ENCODE data around the gene USP5. TPM values are rescaled to one million over a fixed set of nuclear protein-coding genes. Genes with fewer than 3 reads are reported as not detected.

The USP5 gene
- total RNA-seq, 2 experiments from 2014 or later: 70.4 to 129 TPM

DNA sequence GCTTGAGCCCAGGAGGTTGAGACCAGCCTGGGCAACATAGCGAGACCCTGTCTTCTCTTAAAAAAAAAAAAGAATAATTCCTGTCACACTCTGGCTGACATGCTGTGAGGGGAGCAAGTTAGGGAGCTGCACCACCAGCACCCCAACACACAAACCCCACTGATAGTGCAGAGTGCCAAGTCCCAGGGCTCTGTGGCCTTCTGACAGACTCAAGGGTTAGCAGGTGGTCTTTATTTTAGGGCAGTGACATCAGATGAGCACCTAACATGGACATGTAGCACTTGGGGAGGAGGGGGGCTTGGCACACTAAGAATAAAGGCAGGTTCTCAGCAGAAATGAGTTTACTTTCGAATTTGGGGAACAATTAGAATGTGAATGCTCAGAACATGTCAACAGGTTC is 6.8 kb downstream of the USP5 start:
- intact Hi-C loops (cut with micrococcal nuclease; ENCODE audit: unreplicated experiment): no loop called here
- Histone ChIP-seq H3K4me3 (ENCODE audit: low read depth, low read length, poor library complexity, severe bottlenecking) (no peak overlapping the region), H3K9me3 (ENCODE audit: low read length) (no peaks in the 10 kb centered on the region), H3K4me1 (ENCODE audit: insufficient read depth, low read length, poor library complexity, severe bottlenecking) (peaks cover 4% of the 10 kb centered on the region), H3K4me2 (ENCODE audit: low read length) (no peak overlapping the region), H2AFZ (ENCODE audit: low read length) (no peak overlapping the region), H3K27ac (ENCODE audit: low read depth, low read length, poor library complexity, severe bottlenecking) (no peak overlapping the region), H3K79me2 (ENCODE audit: insufficient read depth, low read depth, low read length) (peaks cover 14% of the 10 kb centered on the region), H3K9me2 (ENCODE audit: insufficient read depth, low read length) (no peaks in the 10 kb centered on the region), H3K36me3 (ENCODE audit: insufficient read depth, low read length) (peaks cover 91% of the 10 kb centered on the region), H4K20me1 (ENCODE audit: insufficient read depth, low read length) (no peaks in the 10 kb centered on the region)
- no peak for TF ChIP-seq EZH2phosphoT487 (IDR thresholded peaks at IDR 0.05; ENCODE audit: borderline replicate concordance, low read depth, low read length)
- TF ChIP-seq, protein P1, sequence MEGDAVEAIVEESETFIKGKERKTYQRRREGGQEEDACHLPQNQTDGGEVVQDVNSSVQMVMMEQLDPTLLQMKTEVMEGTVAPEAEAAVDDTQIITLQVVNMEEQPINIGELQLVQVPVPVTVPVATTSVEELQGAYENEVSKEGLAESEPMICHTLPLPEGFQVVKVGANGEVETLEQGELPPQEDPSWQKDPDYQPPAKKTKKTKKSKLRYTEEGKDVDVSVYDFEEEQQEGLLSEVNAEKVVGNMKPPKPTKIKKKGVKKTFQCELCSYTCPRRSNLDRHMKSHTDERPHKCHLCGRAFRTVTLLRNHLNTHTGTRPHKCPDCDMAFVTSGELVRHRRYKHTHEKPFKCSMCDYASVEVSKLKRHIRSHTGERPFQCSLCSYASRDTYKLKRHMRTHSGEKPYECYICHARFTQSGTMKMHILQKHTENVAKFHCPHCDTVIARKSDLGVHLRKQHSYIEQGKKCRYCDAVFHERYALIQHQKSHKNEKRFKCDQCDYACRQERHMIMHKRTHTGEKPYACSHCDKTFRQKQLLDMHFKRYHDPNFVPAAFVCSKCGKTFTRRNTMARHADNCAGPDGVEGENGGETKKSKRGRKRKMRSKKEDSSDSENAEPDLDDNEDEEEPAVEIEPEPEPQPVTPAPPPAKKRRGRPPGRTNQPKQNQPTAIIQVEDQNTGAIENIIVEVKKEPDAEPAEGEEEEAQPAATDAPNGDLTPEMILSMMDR (conservative IDR thresholded peaks at IDR 0.05; ENCODE audit: low read length): no peak
- ChIA-PET CTCF (ENCODE audit: unreplicated experiment) (no interaction called here), POLR2A (no interaction called here)
- DNase-seq (ENCODE audit: low spot score): no peak
- BruUV-seq (replicated peaks): no TSS peak

DNA sequence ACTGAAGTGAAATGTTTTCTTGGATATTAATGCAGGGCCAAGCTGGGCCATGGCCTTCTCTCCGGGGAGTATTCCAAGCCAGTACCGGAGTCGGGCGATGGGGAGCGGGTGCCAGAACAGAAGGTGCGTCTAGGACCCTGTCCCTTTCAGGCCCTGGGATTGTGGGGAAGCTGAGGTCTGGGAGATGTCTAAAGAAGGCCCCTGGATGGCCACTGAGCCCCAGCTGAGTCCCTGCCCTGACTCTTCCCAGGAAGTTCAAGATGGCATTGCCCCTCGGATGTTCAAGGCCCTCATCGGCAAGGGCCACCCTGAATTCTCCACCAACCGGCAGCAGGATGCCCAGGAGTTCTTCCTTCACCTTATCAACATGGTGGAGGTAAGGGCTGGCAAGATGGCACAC is 8.2 kb downstream of the USP5 start:
- CTCF ChIA-PET (ENCODE audit: unreplicated experiment): interaction anchor here (0.5 kb wide), 1 partner anchor 160 kb away, joined by 14 read pairs; no protein-coding TSS in a partner anchor

DNA sequence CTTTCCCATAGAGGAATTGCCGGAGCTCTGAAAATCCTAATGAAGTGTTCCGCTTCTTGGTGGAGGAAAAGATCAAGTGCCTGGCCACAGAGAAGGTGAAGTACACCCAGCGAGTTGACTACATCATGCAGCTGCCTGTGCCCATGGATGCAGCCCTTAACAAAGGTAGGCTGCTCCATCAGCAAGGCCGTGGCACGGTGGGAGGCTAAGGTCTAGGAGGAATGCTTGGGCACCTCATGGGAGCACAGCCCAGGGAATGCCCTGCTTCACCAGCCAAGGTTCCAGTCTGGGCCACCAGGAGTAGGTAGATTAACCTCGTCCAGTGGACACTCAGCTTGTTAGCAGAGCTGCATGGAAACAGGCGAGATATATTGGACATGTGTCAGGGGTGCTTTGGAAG is 9.0 kb downstream of the USP5 start:
- Histone ChIP-seq H3K79me2 (ENCODE audit: insufficient read depth, low read depth, low read length) (no peaks in the 10 kb centered on the region), H3K4me2 (ENCODE audit: low read length) (no peak overlapping the region), H3K36me3 (ENCODE audit: insufficient read depth, low read length) (peaks cover 95% of the 10 kb centered on the region), H3K27ac (ENCODE audit: low read depth, low read length, poor library complexity, severe bottlenecking) (no peak overlapping the region), H3K4me3 (ENCODE audit: low read depth, low read length, poor library complexity, severe bottlenecking) (no peak overlapping the region), H3K9me3 (ENCODE audit: low read length) (no peaks in the 10 kb centered on the region), H2AFZ (ENCODE audit: low read length) (no peak overlapping the region), H4K20me1 (ENCODE audit: insufficient read depth, low read length) (no peaks in the 10 kb centered on the region), H3K4me1 (ENCODE audit: insufficient read depth, low read length, poor library complexity, severe bottlenecking) (no peaks in the 10 kb centered on the region), H3K9me2 (ENCODE audit: insufficient read depth, low read length) (no peaks in the 10 kb centered on the region)
- DNase-seq (ENCODE audit: low spot score): no peak
- TF ChIP-seq EZH2phosphoT487 (IDR thresholded peaks at IDR 0.05; ENCODE audit: borderline replicate concordance, low read depth, low read length): no peak
- TF ChIP-seq, protein P1 (conservative IDR thresholded peaks at IDR 0.05; ENCODE audit: low read length): no peak
- ChIA-PET CTCF (ENCODE audit: unreplicated experiment) (no interaction called here), POLR2A (interaction anchor here (1.4 kb wide), 1 partner anchor 9 kb away, joined by 4 read pairs; the partner anchor contains the start of genes CDCA3 and USP5)
- intact Hi-C loops (cut with micrococcal nuclease; ENCODE audit: unreplicated experiment): no loop called here
- BruUV-seq (replicated peaks): no TSS peak

More for the DNA sequence above, 8.2 kb downstream of the USP5 start:
- Histone ChIP-seq H3K9me2 (ENCODE audit: insufficient read depth, low read length) (no peaks in the 10 kb centered on the region), H3K4me1 (ENCODE audit: insufficient read depth, low read length, poor library complexity, severe bottlenecking) (no peaks in the 10 kb centered on the region), H4K20me1 (ENCODE audit: insufficient read depth, low read length) (no peaks in the 10 kb centered on the region), H3K27ac (ENCODE audit: low read depth, low read length, poor library complexity, severe bottlenecking) (no peak overlapping the region), H3K36me3 (ENCODE audit: insufficient read depth, low read length) (peaks cover 95% of the 10 kb centered on the region), H3K79me2 (ENCODE audit: insufficient read depth, low read depth, low read length) (peaks cover under 1% of the 10 kb centered on the region; the same call in 1 of the 2 replicates), H2AFZ (ENCODE audit: low read length) (no peak overlapping the region), H3K4me3 (ENCODE audit: low read depth, low read length, poor library complexity, severe bottlenecking) (no peak overlapping the region), H3K9me3 (ENCODE audit: low read length) (no peaks in the 10 kb centered on the region), H3K4me2 (ENCODE audit: low read length) (no peak overlapping the region)
- intact Hi-C loops (cut with micrococcal nuclease; ENCODE audit: unreplicated experiment): no loop called here
- DNase-seq (ENCODE audit: low spot score): no peak
- BruUV-seq (replicated peaks): no TSS peak
- POLR2A ChIA-PET: no interaction called here
- no peak for TF ChIP-seq EZH2phosphoT487 (IDR thresholded peaks at IDR 0.05; ENCODE audit: borderline replicate concordance, low read depth, low read length)
- TF ChIP-seq, protein P1 (conservative IDR thresholded peaks at IDR 0.05; ENCODE audit: low read length): no peak

Measured in OCI-LY7 (cell line).